ENCODE measurements around the gene XIST.

The XIST gene

DNA sequence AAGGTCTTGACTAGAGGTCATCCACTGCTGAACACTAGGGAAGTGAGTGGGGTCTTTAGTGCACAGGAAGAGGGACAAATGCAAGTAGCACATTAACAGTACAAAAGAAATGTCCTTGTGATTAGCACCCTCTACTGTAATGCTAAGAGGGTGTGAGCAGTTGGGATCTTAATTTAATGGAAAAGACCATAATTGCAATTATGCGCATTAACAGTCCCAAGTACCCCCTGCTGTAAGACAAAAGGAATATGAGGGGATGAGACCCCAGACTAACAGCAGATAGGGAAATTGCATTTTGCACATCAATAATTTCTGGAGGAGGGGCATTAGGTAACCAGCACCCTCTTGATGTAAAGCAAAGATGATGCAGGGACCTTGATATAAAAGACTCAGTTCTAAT, 4.5 kb downstream of the XIST start:
- no peak for TF ChIP-seq GLIS3 (CRISPR knock-in tag; IDR thresholded peaks at IDR 0.05)
- TF ChIP-seq ZFP30 (CRISPR knock-in tag; IDR thresholded peaks at IDR 0.05) = no peak
- TF ChIP-seq, protein P1, sequence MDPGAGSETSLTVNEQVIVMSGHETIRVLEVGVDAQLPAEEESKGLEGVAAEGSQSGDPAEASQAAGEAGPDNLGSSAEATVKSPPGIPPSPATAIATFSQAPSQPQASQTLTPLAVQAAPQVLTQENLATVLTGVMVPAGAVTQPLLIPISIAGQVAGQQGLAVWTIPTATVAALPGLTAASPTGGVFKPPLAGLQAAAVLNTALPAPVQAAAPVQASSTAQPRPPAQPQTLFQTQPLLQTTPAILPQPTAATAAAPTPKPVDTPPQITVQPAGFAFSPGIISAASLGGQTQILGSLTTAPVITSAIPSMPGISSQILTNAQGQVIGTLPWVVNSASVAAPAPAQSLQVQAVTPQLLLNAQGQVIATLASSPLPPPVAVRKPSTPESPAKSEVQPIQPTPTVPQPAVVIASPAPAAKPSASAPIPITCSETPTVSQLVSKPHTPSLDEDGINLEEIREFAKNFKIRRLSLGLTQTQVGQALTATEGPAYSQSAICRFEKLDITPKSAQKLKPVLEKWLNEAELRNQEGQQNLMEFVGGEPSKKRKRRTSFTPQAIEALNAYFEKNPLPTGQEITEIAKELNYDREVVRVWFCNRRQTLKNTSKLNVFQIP (CRISPR knock-in tag; IDR thresholded peaks at IDR 0.05; ENCODE audit: borderline replicate concordance, low read depth) = no peak
- TF ChIP-seq, protein P2, sequence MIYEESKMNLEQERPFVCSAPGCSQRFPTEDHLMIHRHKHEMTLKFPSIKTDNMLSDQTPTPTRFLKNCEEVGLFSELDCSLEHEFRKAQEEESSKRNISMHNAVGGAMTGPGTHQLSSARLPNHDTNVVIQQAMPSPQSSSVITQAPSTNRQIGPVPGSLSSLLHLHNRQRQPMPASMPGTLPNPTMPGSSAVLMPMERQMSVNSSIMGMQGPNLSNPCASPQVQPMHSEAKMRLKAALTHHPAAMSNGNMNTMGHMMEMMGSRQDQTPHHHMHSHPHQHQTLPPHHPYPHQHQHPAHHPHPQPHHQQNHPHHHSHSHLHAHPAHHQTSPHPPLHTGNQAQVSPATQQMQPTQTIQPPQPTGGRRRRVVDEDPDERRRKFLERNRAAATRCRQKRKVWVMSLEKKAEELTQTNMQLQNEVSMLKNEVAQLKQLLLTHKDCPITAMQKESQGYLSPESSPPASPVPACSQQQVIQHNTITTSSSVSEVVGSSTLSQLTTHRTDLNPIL (CRISPR knock-in tag; IDR thresholded peaks at IDR 0.05; ENCODE audit: low read depth) = no peak
- no peak for TF ChIP-seq ESRRG (CRISPR knock-in tag; IDR thresholded peaks at IDR 0.05)
- TF ChIP-seq, protein P3, sequence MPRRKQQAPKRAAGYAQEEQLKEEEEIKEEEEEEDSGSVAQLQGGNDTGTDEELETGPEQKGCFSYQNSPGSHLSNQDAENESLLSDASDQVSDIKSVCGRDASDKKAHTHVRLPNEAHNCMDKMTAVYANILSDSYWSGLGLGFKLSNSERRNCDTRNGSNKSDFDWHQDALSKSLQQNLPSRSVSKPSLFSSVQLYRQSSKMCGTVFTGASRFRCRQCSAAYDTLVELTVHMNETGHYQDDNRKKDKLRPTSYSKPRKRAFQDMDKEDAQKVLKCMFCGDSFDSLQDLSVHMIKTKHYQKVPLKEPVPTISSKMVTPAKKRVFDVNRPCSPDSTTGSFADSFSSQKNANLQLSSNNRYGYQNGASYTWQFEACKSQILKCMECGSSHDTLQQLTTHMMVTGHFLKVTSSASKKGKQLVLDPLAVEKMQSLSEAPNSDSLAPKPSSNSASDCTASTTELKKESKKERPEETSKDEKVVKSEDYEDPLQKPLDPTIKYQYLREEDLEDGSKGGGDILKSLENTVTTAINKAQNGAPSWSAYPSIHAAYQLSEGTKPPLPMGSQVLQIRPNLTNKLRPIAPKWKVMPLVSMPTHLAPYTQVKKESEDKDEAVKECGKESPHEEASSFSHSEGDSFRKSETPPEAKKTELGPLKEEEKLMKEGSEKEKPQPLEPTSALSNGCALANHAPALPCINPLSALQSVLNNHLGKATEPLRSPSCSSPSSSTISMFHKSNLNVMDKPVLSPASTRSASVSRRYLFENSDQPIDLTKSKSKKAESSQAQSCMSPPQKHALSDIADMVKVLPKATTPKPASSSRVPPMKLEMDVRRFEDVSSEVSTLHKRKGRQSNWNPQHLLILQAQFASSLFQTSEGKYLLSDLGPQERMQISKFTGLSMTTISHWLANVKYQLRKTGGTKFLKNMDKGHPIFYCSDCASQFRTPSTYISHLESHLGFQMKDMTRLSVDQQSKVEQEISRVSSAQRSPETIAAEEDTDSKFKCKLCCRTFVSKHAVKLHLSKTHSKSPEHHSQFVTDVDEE (CRISPR knock-in tag; IDR thresholded peaks at IDR 0.05) = no peak
- TF ChIP-seq ARNTL (CRISPR knock-in tag; IDR thresholded peaks at IDR 0.05; ENCODE audit: borderline replicate concordance, low read depth) = no peak
- TF ChIP-seq PPARA (CRISPR knock-in tag; IDR thresholded peaks at IDR 0.05; ENCODE audit: borderline replicate concordance) = no peak
- TF ChIP-seq TCF4 (CRISPR knock-in tag; IDR thresholded peaks at IDR 0.05; ENCODE audit: borderline replicate concordance) = no peak
- TF ChIP-seq ZNF70 (CRISPR knock-in tag; IDR thresholded peaks at IDR 0.05) = no peak
- no peak for TF ChIP-seq ZC3H10 (CRISPR knock-in tag; IDR thresholded peaks at IDR 0.05)
- no peak for TF ChIP-seq CSDC2 (CRISPR knock-in tag; IDR thresholded peaks at IDR 0.05)
- no peak for TF ChIP-seq OSR1 (CRISPR knock-in tag; IDR thresholded peaks at IDR 0.05)
- no peak for TF ChIP-seq ZNF8 (CRISPR knock-in tag; IDR thresholded peaks at IDR 0.05)
- TF ChIP-seq, protein P4, sequence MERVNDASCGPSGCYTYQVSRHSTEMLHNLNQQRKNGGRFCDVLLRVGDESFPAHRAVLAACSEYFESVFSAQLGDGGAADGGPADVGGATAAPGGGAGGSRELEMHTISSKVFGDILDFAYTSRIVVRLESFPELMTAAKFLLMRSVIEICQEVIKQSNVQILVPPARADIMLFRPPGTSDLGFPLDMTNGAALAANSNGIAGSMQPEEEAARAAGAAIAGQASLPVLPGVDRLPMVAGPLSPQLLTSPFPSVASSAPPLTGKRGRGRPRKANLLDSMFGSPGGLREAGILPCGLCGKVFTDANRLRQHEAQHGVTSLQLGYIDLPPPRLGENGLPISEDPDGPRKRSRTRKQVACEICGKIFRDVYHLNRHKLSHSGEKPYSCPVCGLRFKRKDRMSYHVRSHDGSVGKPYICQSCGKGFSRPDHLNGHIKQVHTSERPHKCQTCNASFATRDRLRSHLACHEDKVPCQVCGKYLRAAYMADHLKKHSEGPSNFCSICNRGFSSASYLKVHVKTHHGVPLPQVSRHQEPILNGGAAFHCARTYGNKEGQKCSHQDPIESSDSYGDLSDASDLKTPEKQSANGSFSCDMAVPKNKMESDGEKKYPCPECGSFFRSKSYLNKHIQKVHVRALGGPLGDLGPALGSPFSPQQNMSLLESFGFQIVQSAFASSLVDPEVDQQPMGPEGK (CRISPR knock-in tag; IDR thresholded peaks at IDR 0.05; ENCODE audit: borderline replicate concordance) = no peak
- TF ChIP-seq ZFP3 (CRISPR knock-in tag; IDR thresholded peaks at IDR 0.05) = no peak
- no peak for TF ChIP-seq TOX (CRISPR knock-in tag; IDR thresholded peaks at IDR 0.05; ENCODE audit: borderline replicate concordance)
- TF ChIP-seq BACH2 (CRISPR knock-in tag; IDR thresholded peaks at IDR 0.05; ENCODE audit: borderline replicate concordance) = no peak
- ATAC-seq = no peak

DNA sequence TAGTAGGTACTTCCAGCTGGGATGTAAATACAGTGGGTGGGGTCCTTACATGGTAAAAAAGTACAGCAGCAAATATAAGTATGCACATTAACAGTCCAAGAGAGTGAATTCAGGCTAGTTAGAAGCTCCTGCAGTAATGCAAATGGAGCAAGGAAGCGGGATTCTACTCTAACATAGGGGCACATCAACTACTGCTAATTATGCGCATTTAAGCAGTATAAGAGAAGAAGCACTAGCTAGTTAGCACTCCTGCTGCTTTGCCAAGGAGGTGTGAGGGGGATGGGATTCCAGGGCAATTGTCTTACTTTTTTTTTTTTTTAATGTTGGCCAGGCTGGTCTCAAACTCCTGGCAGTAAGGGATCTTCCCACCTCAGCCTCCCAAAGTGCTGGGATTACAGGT, 5.4 kb downstream of the XIST start:
- no peak for ATAC-seq
- TF ChIP-seq, protein P4 (CRISPR knock-in tag; IDR thresholded peaks at IDR 0.05; ENCODE audit: borderline replicate concordance) = no peak

DNA sequence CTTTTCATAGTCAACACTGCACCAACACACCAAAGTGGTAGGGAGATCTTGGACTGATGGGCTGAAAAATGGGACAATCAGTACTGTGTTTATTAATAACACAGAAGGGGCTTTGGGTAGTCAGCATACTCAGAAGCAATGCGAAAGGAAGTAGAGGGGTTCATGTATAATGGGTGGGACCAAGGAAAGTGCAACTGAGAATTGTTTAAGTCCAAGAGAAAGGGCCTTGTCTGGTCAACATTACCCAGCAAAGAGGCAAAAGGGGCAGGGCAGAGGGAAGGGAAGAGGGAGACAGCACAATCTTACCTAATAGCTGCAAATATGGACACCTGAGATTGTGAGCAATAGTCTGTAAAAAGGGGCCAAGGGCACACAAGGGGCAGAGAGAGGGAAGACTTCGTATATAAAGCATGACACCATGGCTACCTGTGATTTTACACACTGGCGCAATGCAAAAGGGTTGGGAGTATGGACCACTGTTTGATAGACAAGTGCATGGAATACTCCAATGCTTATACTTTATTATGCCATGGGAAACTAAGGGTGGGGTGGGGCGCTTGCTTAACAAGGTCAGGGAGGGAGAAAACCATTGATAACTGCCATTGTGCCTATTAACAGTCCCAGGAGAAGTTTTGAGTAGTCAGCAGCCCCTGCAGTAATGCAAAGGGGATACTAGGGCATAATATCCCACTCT, 9.8 kb downstream of the XIST start:
- ATAC-seq = no peak
- TF ChIP-seq TOX (CRISPR knock-in tag; IDR thresholded peaks at IDR 0.05; ENCODE audit: borderline replicate concordance) = no peak
- TF ChIP-seq CSDC2 (CRISPR knock-in tag; IDR thresholded peaks at IDR 0.05) = no peak
- no peak for TF ChIP-seq ZFP30 (CRISPR knock-in tag; IDR thresholded peaks at IDR 0.05)
- no peak for TF ChIP-seq ZFP3 (CRISPR knock-in tag; IDR thresholded peaks at IDR 0.05)
- TF ChIP-seq, protein P1 (CRISPR knock-in tag; IDR thresholded peaks at IDR 0.05; ENCODE audit: borderline replicate concordance, low read depth) = no peak
- TF ChIP-seq, protein P4 (CRISPR knock-in tag; IDR thresholded peaks at IDR 0.05; ENCODE audit: borderline replicate concordance) = no peak
- TF ChIP-seq ZNF565 (CRISPR knock-in tag; conservative IDR thresholded peaks at IDR 0.05; ENCODE audit: low read depth) = no peak
- TF ChIP-seq RARB (CRISPR knock-in tag; IDR thresholded peaks at IDR 0.05) = no peak
- TF ChIP-seq, protein P2 (CRISPR knock-in tag; IDR thresholded peaks at IDR 0.05; ENCODE audit: low read depth) = no peak
- TF ChIP-seq ESRRG (CRISPR knock-in tag; IDR thresholded peaks at IDR 0.05) = no peak
- no peak for TF ChIP-seq TCF4 (CRISPR knock-in tag; IDR thresholded peaks at IDR 0.05; ENCODE audit: borderline replicate concordance)
- TF ChIP-seq ZNF70 (CRISPR knock-in tag; IDR thresholded peaks at IDR 0.05) = no peak
- TF ChIP-seq ISL1 (CRISPR knock-in tag; IDR thresholded peaks at IDR 0.05) = no peak
- TF ChIP-seq ZNF8 (CRISPR knock-in tag; IDR thresholded peaks at IDR 0.05) = no peak
